Keratinocyte (primary cell): ENCODE measurements around the gene UBE2D2. TPM values are rescaled to one million over a fixed set of nuclear protein-coding genes. Genes with fewer than 3 reads are reported as not detected.

ENCODE experiments used
- DNase-seq: peaks from one replicate; pipeline ENCODE4 v3.0.0-alpha.2; 2011; ENCODE audit warnings: low read depth, missing footprints, low spot score
- FAIRE-seq: peaks from 2 replicates; lab custom pipeline; 2011; peaks lifted over from hg19 to GRCh38; lab: Jason Lieb, UNC
- H2AFZ ChIP-seq: 2 replicates; pipeline ENCODE4 v1.6.0; 2012; ENCODE audit warnings: low read length, control low read depth, inconsistent platforms; ENCODE audit not compliant: control insufficient read depth
- H3K27ac ChIP-seq: 2 replicates; pipeline ENCODE4 v1.5.1; 2011; ENCODE audit warnings: low read length; ENCODE audit not compliant: control insufficient read depth, insufficient read depth
- H3K27me3 ChIP-seq: 3 replicates; pipeline ENCODE4 v1.6.0; 2011; ENCODE audit warnings: low read length; ENCODE audit not compliant: control insufficient read depth, insufficient read depth; ENCODE audit errors: extremely low read depth
- H3K36me3 ChIP-seq, 2 experiments: 2 replicates in 1 of 2; 3 replicates in 1 of 2; pipeline ENCODE4 v1.5.1; 2011; ENCODE audit warnings: low read length in 2 of 2, mild to moderate bottlenecking in 1 of 2; ENCODE audit not compliant: control insufficient read depth in 2 of 2, insufficient read depth in 2 of 2; ENCODE audit errors: extremely low read depth in 1 of 2
- H3K4me1 ChIP-seq: 3 replicates; pipeline ENCODE4 v1.5.1; 2011; ENCODE audit warnings: low read length; ENCODE audit not compliant: control insufficient read depth, insufficient read depth; ENCODE audit errors: extremely low read depth
- H3K4me2 ChIP-seq: 3 replicates; pipeline ENCODE4 v1.6.0; 2011; ENCODE audit warnings: low read depth, low read length; ENCODE audit not compliant: control insufficient read depth, insufficient read depth; ENCODE audit errors: extremely low read depth
- H3K4me3 ChIP-seq, 3 experiments: fragments of 200-600 bp in 1 of 3; sonication (generic) in 1 of 3; 2 replicates in 2 of 3; 3 replicates in 1 of 3; pipeline ENCODE4 v1.5.1; 2011 to 2016; ENCODE audit warnings: low read length in 3 of 3, mild to moderate bottlenecking in 3 of 3, control low read depth in 2 of 3, inconsistent platforms in 1 of 3, low read depth in 1 of 3, mixed read lengths in 1 of 3, mixed run types in 1 of 3, moderate library complexity in 1 of 3; ENCODE audit not compliant: control insufficient read depth in 2 of 3, insufficient read depth in 2 of 3; ENCODE audit errors: extremely low read depth in 1 of 3
- H3K79me2 ChIP-seq: 2 replicates; pipeline ENCODE4 v1.6.0; 2012; ENCODE audit warnings: low read length; ENCODE audit not compliant: control insufficient read depth, insufficient read depth
- H3K9ac ChIP-seq: 3 replicates; pipeline ENCODE4 v1.6.0; 2011; ENCODE audit warnings: low read length; ENCODE audit not compliant: control insufficient read depth, insufficient read depth; ENCODE audit errors: extremely low read depth
- H3K9me1 ChIP-seq: 3 replicates; pipeline ENCODE4 v1.6.0; 2011; ENCODE audit warnings: low read length; ENCODE audit not compliant: control insufficient read depth, insufficient read depth; ENCODE audit errors: extremely low read depth
- H3K9me3 ChIP-seq: 2 replicates; pipeline ENCODE4 v1.5.1; 2012; ENCODE audit warnings: low read depth, low read length; ENCODE audit not compliant: control insufficient read depth
- H4K20me1 ChIP-seq: 3 replicates; pipeline ENCODE4 v1.6.0; 2011; ENCODE audit warnings: low read length; ENCODE audit not compliant: control insufficient read depth, insufficient read depth; ENCODE audit errors: extremely low read depth
- CTCF ChIP-seq, 3 experiments: IDR thresholded peaks in 1 of 3; conservative IDR thresholded peaks in 1 of 3; optimal IDR thresholded peaks in 1 of 3; 2 replicates in 2 of 3; 3 replicates in 1 of 3; pipeline versions ENCODE3 to v1.5.1; 2011; ENCODE audit warnings: low read length in 3 of 3, mild to moderate bottlenecking in 3 of 3, moderate library complexity in 2 of 3, control low read depth in 1 of 3, inconsistent platforms in 1 of 3; ENCODE audit not compliant: insufficient read depth in 2 of 3; ENCODE audit errors: extremely low read depth in 1 of 3
- EZH2 ChIP-seq: IDR thresholded peaks from one replicate; pipeline ENCODE4 v1.6.1; 2012; ENCODE audit warnings: inconsistent platforms, mild to moderate bottlenecking, low read length, moderate library complexity
- dilution Hi-C: fragments of 300-500 bp; cut with MboI; formaldehyde crosslinking; loops from one replicate; pipeline ENCODE4 v1.7.0; 2020; ENCODE audit warnings: low sequenced_read_pairs; ENCODE audit not compliant: extremely low pct_ligation_motif_present
- polyA plus RNA-seq, 5 experiments: library from polyadenylated mRNA; depleted of rRNA in 3 of 5; stranded (reverse) in 3 of 5; stranded (forward) in 1 of 5; unstranded in 1 of 5; fragments of >200 nt; gene quantifications; 1 replicate in 1 of 5; 2 replicates in 3 of 5; 3 replicates in 1 of 5; pipeline versions ENCODE4 v1.2.1 to v1.2.3, GENCODE V29; 2011 to 2012; ENCODE audit warnings: missing spikeins in 2 of 5, low read depth in 1 of 5, low replicate concordance in 1 of 5

The UBE2D2 gene
- polyA plus RNA-seq, 1 donor (not counting 4 experiments of a cell fraction or from before 2014, with no cell fraction given) = 127 TPM

DNA sequence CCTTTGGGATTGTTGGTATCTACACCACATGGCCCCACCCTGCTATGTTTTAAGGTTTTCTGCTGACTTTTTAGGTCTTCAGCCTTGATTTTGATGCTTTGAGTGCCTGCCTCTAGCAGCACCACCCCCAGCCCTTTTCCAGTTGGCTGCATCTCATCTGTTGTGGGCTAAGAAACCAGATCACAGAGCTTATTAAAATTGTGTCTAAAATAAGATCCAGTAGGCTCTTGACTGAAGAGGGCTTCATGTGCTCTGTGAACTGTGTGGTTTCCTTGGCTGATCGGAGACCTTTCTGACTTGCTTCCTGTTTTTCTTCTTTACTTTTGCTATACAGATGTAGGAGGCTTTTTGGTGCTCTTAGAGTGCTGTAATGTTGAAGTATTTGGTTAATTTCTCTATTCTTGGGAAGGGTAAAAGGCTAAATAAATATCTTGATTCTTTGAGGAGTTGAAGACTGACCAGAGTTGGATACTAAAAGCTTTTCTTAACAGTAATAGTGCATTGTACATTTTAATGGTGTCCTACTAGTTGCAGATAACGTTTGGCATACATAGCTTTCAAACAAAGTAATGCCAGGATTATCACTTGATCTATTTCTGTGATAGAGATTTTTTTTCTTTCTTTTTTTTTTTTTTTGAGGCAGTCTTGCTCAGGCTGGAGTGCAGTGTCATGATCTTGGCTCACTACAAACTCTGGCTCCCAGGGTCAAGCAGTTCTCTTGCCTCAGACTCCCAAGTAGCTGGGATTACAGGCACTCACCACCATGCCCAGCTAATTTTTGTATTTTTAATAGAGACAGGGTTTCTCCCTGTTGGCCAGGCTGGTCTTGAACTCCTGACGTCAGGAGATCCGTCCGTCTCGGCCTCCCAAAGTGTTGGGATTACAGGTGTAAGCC lies 4.5 kb downstream of the UBE2D2 start:
- no peak for TF ChIP-seq CTCF (optimal IDR thresholded peaks at IDR 0.05 in 1 of 3, IDR thresholded peaks at IDR 0.05 in 1 of 3, conservative IDR thresholded peaks at IDR 0.05 in 1 of 3; ENCODE audit: extremely low read depth in 1 of 3, insufficient read depth in 2 of 3, low read length in 3 of 3)
- TF ChIP-seq EZH2 = no peak
- Histone ChIP-seq H3K9ac (no peak overlapping the region), H3K36me3 (peaks cover 3 to 18% of the 10 kb centered on the region in 2 experiments), H3K27ac (no peak overlapping the region), H3K4me2 (peak overlapping the region; percentile 1), H3K4me1 (peaks cover 8% of the 10 kb centered on the region), H3K9me1 (no peaks in the 10 kb centered on the region), H3K9me3 (no peaks in the 10 kb centered on the region), H3K27me3 (no peaks in the 10 kb centered on the region), H3K4me3 (no peak overlapping the region), H3K79me2 (peaks cover 90% of the 10 kb centered on the region), H2AFZ (no peak overlapping the region), H4K20me1 (peaks cover 23% of the 10 kb centered on the region)
- dilution Hi-C loops = no loop called here
- DNase-seq (no peak), FAIRE-seq (no peak)

- TF ChIP-seq EZH2 (no peak), CTCF (optimal IDR thresholded peaks at IDR 0.05 in 1 of 3, IDR thresholded peaks at IDR 0.05 in 1 of 3, conservative IDR thresholded peaks at IDR 0.05 in 1 of 3; ENCODE audit: extremely low read depth in 1 of 3, insufficient read depth in 2 of 3, low read length in 3 of 3) (no peak)
- H3K27ac ChIP-seq = no peak overlapping the region
- H3K36me3 ChIP-seq = peaks cover 3 to 18% of the 10 kb centered on the region in 2 experiments
- H3K79me2 ChIP-seq = peaks cover 99% of the 10 kb centered on the region
- H3K9me3 ChIP-seq = no peaks in the 10 kb centered on the region
- H3K9me1 ChIP-seq = no peaks in the 10 kb centered on the region
- peaks cover 23% of the 10 kb centered on the region for H4K20me1 ChIP-seq
- no peak overlapping the region for H3K9ac ChIP-seq
- H3K27me3 ChIP-seq = no peaks in the 10 kb centered on the region
- FAIRE-seq (no peak), DNase-seq (no peak)
- dilution Hi-C loops = no loop called here
- no peak overlapping the region for H3K4me3 ChIP-seq
- H3K4me2 ChIP-seq = no peak overlapping the region
- H2AFZ ChIP-seq = no peak overlapping the region
- H3K4me1 ChIP-seq = peaks cover 7% of the 10 kb centered on the region
Measured at GRCh38 chr5:139566611-139567010, 5.5 kb downstream of the UBE2D2 start.
